ENCODE data around the gene RGS7. TPM values are rescaled to one million over a fixed set of nuclear protein-coding genes. Genes with fewer than 3 reads are reported as not detected.
"Not testable (repeated sequence)": the region's sequence is repeated elsewhere in the genome, so short reads cannot be mapped to it uniquely, and the experiment has no call there.

Gene RGS7
- total RNA-seq, 1 donor from 2014 or later, result not detected

DNA sequence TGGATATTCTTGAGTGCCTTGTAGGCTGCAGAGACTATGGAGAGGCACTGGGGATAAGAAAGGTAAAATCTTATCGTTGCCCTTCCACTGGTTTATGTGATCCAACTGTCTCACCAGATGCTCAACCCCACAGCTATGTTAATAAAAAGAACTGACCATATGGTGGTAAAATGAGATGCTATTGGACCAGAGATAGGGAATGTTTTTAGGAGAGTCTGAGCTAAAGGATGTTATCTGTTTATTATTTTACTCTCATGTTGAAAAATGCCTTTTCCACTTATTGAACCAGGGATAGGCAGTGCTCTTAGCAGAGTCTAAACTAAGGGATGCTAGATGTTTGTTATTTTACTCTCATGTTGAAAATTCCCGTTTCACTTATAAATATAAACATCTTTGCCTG is 572.2 kb downstream of the RGS7 start:
- DNase-seq (ENCODE audit: low spot score), result no peak
- intact Hi-C loops (cut with DNase I), result no loop called here

DNA sequence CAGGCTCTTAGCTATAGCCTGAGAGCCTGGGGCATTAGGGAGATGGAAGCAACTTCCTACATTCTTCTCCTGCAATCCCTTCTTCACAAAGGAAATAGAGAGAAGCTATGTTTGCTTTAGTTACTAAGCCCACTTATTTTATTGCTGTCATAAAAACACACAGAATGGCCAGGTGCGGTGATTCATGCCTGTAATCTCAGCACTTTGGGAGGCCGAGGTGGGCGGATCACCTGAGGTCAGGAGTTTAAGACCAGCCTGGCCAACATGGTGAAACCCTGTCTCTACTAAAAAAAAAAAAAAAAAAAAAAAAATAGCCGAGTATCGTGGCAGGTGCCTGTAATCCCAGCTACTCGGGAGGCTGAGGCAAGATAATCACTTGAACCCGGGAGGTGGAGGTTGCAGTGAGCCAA is 573.3 kb downstream of the RGS7 start:
- DNase-seq (ENCODE audit: low spot score); intact Hi-C loops (cut with DNase I): not testable (repeated sequence)

DNA sequence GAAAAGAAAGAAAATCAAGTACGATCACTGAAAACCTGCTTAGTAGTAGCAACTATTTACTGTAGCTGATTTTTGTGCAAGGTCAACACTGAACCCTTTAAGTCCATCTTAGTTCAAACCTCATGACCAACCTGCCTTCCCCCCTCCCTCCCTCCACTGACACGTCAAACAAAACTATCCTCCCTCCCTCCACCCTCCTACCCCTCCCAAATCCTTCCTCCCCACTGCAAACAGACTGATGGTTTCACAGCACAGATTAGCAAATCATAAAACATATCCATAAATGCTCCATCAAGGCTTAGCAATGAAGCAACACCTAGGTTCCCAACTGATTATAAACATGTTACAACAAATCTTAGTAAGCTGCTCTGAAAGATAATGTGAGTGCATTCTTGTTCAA is 580.8 kb downstream of the RGS7 start:
- no peak for DNase-seq (ENCODE audit: low spot score)
- intact Hi-C loops (cut with DNase I), result no loop called here

DNA sequence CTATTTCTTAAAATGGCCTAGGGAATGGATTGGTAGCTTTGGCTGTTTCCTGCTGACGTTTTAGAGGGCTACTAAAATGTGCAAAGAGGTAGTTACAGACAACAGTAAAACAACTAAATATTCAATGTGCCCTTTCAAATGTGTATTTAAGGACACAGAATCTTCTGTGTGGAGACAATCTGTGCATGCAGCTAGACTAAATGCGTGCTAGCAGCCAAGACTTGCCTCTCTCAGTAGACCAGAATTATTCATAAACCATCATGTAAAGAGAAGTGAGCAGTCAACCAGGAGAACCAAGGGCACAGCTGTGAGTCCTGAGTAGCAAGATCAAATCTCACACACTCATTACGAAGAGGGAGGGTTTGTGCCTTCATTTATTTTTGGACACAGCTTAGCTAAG is 584.9 kb downstream of the RGS7 start:
- intact Hi-C loops (cut with DNase I), result no loop called here
- DNase-seq (ENCODE audit: low spot score), result no peak

DNA sequence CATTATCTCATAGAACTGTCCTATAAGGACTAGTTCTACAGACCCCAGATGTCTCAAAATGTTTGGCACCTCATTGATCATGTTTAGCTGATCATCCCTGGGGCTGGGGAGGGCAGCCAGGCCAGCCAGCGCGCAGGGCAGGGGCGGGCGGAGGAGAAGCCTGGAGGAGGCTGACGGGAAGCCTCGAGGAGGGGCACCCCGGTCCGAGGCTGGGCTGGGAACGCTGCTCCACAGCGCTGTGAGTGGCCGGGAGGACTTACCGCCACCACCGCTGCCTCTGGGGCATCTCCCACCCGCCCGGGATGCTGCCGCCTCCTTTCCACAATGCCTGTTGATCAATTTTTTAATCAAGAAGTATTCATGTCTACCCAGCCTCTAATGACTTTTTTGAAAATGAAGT is 585.6 kb downstream of the RGS7 start:
- no peak for DNase-seq (ENCODE audit: low spot score)
- intact Hi-C loops (cut with DNase I), result no loop called here

DNA sequence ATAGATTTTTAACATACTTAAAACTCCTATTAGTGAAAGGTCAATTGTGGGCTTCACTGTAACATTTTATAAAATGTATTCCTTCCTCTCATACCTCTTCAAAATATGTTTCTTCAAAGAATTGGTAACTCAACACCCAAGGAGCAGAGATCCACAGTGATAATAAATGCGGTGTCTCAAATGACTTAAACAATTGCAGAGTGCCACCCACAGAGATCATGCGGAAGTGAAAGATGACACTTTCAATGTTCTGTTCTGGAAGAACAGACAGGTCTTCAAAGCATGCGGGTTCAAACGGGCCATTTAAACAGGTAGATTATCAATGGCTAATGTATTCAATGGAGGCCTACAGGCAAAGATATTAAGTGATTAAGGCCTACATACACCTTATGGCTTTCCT is 588.0 kb downstream of the RGS7 start:
- no peak for DNase-seq (ENCODE audit: low spot score)
- intact Hi-C loops (cut with DNase I), result no loop called here

DNA sequence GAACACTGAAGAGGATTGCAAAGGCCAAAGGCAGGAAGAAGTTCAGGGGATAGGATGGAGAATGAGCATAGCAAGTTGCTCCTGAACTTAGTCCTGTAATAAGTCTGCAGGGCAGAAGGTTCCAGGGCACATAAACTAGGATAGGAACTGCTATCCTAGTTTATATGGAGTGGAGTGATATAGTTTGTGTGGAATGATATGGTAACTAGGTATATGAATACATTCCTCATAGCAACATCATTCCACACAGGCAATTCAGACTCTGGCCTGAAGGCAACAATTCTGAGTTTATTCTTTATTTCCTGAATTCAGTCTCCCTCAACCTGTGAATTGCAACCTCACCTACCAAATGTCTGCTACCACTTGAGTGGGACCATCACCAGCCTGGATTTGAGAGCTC is 590.2 kb downstream of the RGS7 start:
- intact Hi-C loops (cut with DNase I), result no loop called here
- DNase-seq (ENCODE audit: low spot score), result no peak

DNA sequence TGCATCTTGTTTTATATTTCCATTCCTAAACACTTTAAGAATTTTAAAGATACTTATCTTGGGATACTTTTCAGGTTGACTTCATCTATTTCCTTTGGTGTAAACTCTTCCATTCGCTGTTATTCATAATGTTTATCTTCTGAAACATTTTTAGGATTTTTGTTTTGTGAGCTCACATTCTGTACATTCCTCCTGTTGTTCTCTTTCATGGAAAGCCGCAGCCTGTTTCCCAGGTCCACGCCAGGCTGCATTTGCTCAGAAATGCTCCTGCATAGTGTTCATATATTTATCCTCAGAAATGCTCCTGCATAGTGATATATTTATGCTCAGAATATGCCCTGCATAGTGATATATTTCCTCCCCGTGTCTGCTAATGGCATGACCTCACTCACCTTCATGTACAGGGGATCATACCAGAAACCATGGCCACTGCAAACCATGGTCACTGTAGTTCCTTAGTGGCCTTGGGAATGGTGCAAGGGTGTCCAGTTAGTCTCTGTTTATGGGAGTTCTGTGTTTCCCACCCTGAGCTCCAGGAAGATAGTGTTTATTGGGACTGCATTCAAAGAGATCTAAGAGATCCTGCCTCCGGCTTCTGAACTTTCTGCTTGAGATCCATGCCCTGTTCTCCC is 591.2 kb downstream of the RGS7 start:
- intact Hi-C loops (cut with DNase I), result no loop called here
- no peak for DNase-seq (ENCODE audit: low spot score)

DNA sequence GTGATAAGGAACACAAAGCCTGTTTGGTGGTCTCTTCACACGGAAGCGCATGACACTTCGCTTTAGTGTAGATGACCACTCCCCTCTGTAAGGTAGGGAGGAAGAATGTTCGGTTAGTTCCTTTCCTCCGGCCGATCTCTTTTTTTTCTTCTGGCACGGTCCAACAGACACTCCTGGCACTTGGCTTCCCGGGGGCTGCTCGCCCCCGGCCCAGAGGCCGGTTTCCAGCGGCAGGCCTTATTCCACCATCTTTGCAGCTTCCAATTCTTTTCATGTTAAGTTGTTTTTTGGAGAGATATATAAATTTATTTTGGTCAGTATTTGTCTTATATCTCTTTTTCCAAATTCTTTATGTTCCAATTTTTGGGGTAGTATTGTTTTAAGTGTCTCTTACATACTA is 593.2 kb downstream of the RGS7 start:
- intact Hi-C loops (cut with DNase I), result no loop called here
- no peak for DNase-seq (ENCODE audit: low spot score)

DNA sequence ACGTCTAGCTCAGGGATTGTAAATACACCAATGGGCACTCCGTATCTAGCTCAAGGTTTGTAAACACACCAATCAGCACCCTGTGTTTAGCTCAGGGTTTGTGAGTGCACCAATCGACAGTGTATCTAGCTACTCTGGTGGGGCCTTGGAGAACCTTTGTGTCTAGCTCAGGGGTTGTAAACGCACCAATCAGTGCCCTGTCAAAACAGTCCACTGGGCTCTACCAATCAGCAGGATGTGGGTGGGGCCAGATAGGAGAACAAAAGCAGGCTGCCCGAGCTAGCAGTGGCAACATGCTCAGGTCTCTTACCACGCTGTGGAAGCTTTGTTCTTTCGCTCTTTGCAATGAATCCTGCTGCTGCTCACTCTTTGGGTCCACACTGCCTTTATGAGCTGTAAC is 593.9 kb downstream of the RGS7 start:
- intact Hi-C loops (cut with DNase I); DNase-seq (ENCODE audit: low spot score): not testable (repeated sequence)

DNA sequence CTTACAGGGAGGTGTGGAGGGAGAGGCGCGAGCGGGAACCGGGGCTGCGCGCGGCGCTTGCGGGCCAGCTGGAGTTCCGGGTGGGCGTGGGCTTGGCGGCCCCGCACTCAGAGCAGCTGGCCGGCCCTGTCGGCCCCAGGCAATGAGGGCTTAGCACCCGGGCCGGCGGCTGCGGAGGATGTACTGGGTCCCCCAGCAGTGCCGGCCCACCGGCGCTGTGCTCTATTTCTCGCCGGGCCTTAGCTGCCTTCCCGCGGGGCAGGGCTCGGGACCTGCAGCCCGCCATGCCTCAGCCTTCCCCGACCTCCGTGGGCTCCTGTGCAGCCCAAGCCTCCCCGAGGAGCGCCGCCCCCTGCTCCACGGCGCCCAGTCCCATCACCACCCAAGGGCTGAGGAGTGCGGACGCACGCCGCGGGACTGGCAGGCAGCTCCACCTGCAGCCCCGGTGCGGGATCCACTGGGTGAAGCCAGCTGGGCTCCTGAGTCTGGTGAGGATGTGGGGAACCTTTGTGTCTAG is 594.5 kb downstream of the RGS7 start:
- not testable (repeated sequence) for DNase-seq (ENCODE audit: low spot score)

DNA sequence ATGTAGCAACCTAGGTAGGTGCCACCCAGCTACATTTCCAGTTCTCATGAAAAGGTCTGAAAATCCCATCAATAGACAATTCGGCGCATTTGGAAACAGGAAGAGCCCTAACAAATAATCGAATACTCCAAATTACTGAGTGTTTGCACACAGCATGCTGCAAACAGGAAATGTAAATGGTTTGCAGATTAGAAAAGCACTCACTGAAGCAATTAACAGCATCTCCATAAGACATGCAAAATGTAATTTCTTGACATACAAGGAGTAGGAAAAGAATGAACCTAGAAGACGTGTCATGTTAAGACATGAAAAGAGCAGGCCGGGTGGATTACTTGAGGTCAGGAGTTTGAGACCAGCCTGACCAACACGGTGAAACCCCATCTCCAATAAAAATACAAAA is 598.2 kb downstream of the RGS7 start:
- intact Hi-C loops (cut with DNase I); DNase-seq (ENCODE audit: low spot score): not testable (repeated sequence)

More for the DNA sequence above, 594.5 kb downstream of the RGS7 start:
- intact Hi-C loops (cut with DNase I), result not testable (repeated sequence)

DNA sequence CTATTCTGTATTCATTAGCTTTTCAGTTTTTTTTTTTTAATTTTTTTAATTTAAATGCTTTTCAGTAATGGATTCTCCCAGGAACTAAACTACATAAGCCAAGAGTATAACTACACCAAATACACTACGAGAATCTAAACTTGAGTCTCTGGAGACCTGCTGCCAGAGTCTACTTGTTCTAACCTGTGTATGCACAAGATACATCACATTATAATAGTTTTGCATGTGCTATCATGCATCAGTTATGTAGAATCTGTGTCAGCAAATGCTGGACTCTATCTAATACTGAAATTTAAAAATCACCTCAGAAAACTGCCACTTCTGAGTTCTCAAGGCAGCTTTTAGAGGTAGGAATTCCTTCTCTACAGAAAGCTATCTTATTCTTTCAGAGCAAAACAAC is 598.7 kb downstream of the RGS7 start:
- DNase-seq (ENCODE audit: low spot score), result no peak
- intact Hi-C loops (cut with DNase I), result no loop called here

DNA sequence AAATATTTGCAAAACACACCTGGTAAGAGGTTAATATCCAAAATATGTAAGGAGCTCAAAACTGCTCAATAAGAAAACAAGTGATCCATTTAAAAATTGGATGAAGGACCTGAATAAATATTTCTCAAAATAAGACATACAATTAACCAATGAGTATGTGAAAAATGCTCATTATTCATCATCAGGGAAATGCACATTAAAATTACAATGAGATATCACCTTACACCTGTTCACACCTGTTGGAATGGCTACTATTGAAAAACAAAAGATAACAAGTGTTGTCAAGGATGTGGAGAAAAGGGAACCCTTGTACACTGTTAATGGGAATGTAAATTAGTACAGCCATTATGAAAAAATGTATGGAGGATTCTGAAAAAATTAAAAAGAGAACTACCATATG is 609.1 kb downstream of the RGS7 start:
- no peak for DNase-seq (ENCODE audit: low spot score)
- intact Hi-C loops (cut with DNase I), result no loop called here

DNA sequence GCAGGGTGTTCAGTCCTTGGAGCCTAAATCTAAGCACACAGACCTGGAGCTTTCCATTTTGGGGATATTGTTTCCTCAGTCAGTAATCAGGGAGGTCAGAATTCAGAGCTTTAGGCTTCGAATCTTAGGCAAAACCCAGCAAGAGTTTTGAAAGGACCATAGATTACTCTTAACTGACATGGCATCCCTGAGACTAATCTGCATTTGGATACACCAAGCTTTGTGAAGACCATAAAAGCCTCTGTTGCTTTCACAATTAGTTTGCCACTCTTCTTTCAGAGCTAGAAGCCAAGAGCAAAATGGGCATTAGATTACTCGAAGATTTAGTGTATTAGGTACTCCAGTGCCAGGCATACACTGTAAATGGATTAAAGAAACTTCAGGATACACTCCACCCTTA is 613.3 kb downstream of the RGS7 start:
- intact Hi-C loops (cut with DNase I), result no loop called here

DNA sequence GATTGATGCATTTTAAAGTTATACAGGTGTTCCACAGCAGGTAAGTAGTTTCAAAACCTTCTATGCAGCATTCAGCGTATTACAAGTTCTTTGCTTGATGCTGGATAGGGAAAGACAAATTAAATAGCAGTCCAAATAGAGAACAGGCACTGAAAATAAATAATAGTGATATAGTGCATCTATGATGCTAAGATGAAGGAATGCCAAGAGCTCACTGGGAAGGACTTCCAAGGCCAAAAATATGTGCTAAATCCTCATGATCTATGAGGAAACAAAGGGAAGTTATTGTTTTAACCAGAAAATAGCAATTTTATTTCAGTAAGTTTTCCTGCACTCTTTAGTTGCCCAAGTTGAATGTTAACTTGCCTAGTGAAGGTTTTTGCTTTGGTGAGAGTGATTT is 617.3 kb downstream of the RGS7 start:
- intact Hi-C loops (cut with DNase I), result no loop called here

More for the DNA sequence above, 613.3 kb downstream of the RGS7 start:
- DNase-seq (ENCODE audit: low spot score), result no peak

DNA sequence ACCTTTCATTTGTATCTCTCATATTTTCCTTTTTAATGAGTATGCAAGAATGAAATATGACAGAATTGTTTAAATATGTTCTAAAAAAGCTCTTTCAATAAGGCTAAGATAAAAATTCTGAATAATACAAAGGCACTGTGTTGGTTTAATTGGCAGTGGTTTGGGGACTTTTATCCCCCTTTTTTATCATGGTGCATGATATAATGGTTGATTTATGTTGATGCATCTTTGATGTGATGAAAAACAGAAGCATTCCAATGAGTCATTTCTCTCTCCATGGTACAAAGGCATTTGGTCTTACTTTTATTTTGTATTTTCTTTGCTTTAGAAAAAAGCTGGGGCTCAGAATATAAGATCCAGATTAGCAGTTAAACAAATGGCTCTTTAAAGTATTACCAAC is 617.9 kb downstream of the RGS7 start:
- intact Hi-C loops (cut with DNase I), result no loop called here
- DNase-seq (ENCODE audit: low spot score), result no peak

More for the DNA sequence above, 617.3 kb downstream of the RGS7 start:
- no peak for DNase-seq (ENCODE audit: low spot score)

DNA sequence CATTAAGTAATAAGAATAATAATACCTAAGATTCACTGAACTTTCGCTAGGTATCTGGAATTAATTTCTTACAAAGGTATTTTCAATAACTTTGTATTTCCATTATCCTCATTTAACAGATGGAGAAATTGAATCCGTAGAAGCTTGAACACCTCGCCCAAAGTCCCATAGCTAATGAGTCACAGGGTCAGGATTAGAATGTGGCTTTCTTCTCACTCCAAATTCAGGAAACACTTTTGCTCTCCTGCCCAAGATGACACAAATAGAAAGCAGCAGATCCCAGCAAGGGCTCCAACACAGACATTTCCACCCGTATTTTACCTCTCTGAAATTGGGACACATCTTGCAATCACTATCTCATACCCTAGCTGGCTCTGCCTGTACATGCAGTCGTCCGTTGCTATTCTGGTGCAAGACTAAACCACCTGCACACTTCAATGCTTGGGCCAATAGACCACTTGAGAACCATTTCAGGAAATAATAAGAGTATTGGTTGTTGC is 619.2 kb downstream of the RGS7 start:
- DNase-seq (ENCODE audit: low spot score), result no peak
- intact Hi-C loops (cut with DNase I), result no loop called here

DNA sequence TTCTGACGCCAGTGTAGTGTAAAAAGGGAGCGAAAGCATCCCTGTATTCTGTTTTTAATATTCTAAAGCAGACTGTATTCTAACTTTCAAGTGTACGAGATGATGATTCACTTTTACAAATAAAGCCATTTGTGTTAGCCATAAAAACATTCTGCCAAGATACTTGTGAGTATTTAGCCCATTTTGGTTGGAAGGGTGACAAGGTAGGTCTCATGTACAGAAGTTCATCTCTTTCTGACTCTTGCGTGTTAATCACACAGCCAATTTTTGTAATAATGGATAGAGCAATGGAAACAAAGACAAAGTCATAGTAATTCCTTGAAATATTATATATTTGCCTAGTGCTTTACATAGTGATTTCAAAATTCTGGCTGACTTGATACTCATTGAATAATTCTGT is 619.7 kb downstream of the RGS7 start:
- no peak for DNase-seq (ENCODE audit: low spot score)
- intact Hi-C loops (cut with DNase I), result no loop called here

DNA sequence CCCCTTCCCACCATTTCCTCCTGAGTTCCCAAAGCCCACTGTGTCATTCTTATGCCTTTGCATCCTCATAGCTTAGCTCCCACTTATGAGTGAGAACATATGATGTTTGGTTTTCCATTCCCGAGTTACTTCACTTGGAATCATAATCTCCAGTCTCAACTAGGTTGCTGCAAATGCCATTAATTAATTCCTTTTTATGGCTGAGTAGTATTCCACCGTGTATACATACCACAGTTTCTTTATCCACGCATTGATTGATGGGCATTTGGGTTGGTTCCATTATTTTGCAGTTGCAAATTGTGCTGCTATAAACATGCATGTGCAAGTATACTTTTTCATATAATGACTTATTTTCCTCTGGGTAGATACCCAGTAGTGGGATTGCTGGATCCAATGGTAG is 622.3 kb downstream of the RGS7 start:
- intact Hi-C loops (cut with DNase I), result not testable (repeated sequence)

DNA sequence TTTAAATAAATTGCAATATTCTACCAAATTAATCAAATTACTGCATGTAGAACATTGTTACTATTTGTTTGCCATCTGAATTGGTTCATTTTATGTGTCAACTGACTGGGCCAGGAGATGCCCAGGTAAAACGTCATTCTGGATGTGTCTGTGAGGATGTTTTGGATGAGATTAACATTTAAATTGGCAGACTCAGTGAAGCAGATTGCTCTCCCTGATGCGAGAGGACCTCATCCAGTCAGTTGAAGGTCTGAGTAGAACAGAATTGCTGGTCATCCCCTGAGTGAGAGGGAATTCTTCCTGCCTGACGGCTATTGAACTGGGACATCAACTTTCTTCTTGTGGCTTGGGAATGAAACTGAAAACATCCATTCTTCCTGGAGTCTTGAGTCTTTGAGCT is 623.0 kb downstream of the RGS7 start:
- intact Hi-C loops (cut with DNase I), result no loop called here
- no peak for DNase-seq (ENCODE audit: low spot score)

More for the DNA sequence above, 622.3 kb downstream of the RGS7 start:
- DNase-seq (ENCODE audit: low spot score), result not testable (repeated sequence)

DNA sequence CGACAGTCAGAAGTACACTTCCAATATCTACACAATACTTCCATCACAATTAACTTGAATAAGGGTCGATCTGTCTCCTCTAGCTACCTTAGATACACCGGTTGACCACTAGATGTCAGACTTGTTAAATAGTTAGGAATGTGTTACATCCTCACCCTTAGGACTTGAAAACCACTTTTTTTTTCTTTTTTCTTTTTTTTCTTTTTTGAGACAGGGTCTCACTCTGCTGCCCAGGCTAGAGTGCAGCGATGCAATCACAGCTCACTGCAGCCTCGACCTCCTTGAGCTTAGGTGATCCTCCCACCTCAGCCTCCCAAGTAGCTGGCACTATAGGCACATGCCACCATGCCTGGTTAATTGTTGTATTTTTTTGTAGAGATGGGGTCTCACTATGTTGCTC is 624.6 kb downstream of the RGS7 start:
- DNase-seq (ENCODE audit: low spot score), result no peak
- intact Hi-C loops (cut with DNase I), result no loop called here

All from cardiac septum (tissue), 1 donor.